Gastrocnemius medialis (tissue), 4 donors: ENCODE measurements around the gene USP20. TPM values are rescaled to one million over a fixed set of nuclear protein-coding genes. Genes with fewer than 3 reads are reported as not detected.

Source experiments
- ATAC-seq, 2 donors: fragments of 150-250 bp; one replicate each; pipeline ENCODE4 v1.9.1; 2016
- DNase-seq, 2 donors: peaks; one replicate each; pipeline ENCODE4 v3.0.0-alpha.2; 2019
- H3K27ac ChIP-seq, 4 donors: fragments of 200-600 bp; sonication (generic); 1 replicate in 1 of 4; 2 replicates in 3 of 4; pipeline ENCODE4 v1.5.1; 2016 to 2018; ENCODE audit warnings: mild to moderate bottlenecking in 2 of 4, moderate library complexity in 1 of 4
- H3K27me3 ChIP-seq, 3 donors: fragments of 200-600 bp; sonication (generic) in 2 of 3; 1 replicate in 1 of 3; 2 replicates in 2 of 3; pipeline versions ENCODE4 v1.5.1 to v1.6.0; 2016 to 2019; ENCODE audit warnings: mild to moderate bottlenecking in 1 of 3, moderate library complexity in 1 of 3
- H3K36me3 ChIP-seq, 2 donors: fragments of 200-600 bp; sonication (generic) in 1 of 2; one replicate each; pipeline ENCODE4 v1.5.1; 2017 to 2018
- H3K4me1 ChIP-seq, 2 donors: fragments of 200-600 bp; sonication (generic) in 1 of 2; one replicate each; pipeline ENCODE4 v1.5.1; 2016 to 2017; ENCODE audit warnings: mild to moderate bottlenecking in 2 of 2
- H3K4me3 ChIP-seq, 4 donors: fragments of 200-600 bp; sonication (generic) in 3 of 4; 1 replicate in 1 of 4; 2 replicates in 3 of 4; pipeline ENCODE4 v1.5.1; 2016 to 2019; ENCODE audit warnings: mild to moderate bottlenecking in 2 of 4
- H3K9me3 ChIP-seq, 3 donors: fragments of 200-600 bp; sonication (generic) in 2 of 3; 1 replicate in 1 of 3; 2 replicates in 2 of 3; pipeline ENCODE4 v1.5.1; 2016 to 2019
- CTCF ChIP-seq, 5 experiments: fragments of 450-650 bp in 3 of 5; fragments of 200-600 bp in 2 of 5; sonication (generic) in 2 of 5; IDR thresholded peaks in 4 of 5; conservative IDR thresholded peaks in 1 of 5; 1 replicate in 4 of 5; 2 replicates in 1 of 5; pipeline ENCODE4 v1.5.1; 2016 to 2019; ENCODE audit warnings: antibody characterized with exemption in 5 of 5, mild to moderate bottlenecking in 3 of 5, moderate library complexity in 3 of 5
- POLR2A ChIP-seq, 2 donors: fragments of 450-650 bp; IDR thresholded peaks; one replicate each; pipeline ENCODE4 v1.6.1; 2017; ENCODE audit warnings: antibody characterized with exemption in 2 of 2, mild to moderate bottlenecking in 2 of 2, moderate library complexity in 2 of 2
- in situ Hi-C, 4 donors: fragments of 200-750 bp; cut with MboI; loops; one replicate each; pipeline versions ENCODE4 v1.15.0 to v1.8.0; 2017; ENCODE audit warnings: low sequenced_read_pairs in 4 of 4
- intact Hi-C: fragments of 100-400 bp; cut with DNase I; formaldehyde crosslinking; loops from one replicate; pipeline ENCODE4 v1.15.1; 2023; ENCODE audit warnings: low total_unique reads
- total RNA-seq, 4 donors: library from RNA; depleted of rRNA; stranded (reverse); fragments of >200 nt; gene quantifications; one replicate each; pipeline versions ENCODE4 v1.1.0 to v1.2.3, GENCODE V29; 2016

The USP20 gene
- total RNA-seq, 4 donors from 2014 or later: 13.4 to 25.4 (median 18.6) TPM

DNA sequence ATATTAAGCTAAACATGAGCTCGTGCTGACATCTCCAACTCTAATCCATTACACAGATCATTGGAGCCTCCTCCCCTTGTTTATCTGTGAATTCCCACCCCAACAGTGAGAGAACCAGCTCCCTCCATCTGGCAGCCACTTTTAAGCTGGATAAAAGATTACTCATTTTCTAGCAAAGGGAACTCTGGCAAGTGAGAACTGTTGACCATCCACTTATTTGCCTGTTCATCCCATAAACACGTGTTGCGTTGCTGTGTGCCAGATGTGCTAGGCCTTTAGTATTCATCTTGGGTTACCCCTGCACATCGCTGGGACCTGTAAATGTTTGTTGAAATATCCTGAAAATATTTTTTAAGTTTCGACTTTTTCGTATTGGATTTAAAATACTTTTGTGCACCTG is 8.9 kb upstream of the USP20 start:
- no peaks in the 10 kb centered on the region for H3K27me3 ChIP-seq
- H3K36me3 ChIP-seq: peaks cover 0 to 53% of the 10 kb centered on the region in 2 donors
- TF ChIP-seq POLR2A (IDR thresholded peaks at IDR 0.05) (no peak), CTCF (IDR thresholded peaks at IDR 0.05 in 4 of 5, conservative IDR thresholded peaks at IDR 0.05 in 1 of 5) (no peak)
- H3K27ac ChIP-seq: no peak overlapping the region
- DNase-seq: no peak
- H3K4me1 ChIP-seq: peaks cover 0 to 8% of the 10 kb centered on the region in 2 donors
- H3K4me3 ChIP-seq: no peak overlapping the region
- intact Hi-C loops: no loop called here
- no peaks in the 10 kb centered on the region for H3K9me3 ChIP-seq
- no peak for ATAC-seq
- in situ Hi-C loops: no loop called here

DNA sequence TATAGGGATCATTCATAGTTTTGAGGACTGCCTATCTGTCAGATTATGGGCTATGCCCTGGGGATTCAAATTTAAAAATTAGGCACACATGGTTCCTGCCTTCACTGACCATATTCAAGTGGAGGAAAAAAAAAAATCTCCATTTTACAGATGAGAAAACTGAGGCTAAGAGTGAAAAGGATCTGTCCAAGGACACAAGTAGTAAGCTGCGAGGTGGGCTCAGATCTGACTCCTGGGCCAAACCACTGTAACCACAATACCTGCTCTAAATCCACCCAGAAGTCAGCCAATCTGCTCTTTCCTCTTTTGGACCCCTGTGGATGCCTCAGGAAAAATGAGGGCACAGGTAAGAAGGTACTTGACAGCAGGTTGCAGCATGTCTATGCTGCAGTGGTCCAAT is 8.5 kb upstream of the USP20 start:
- ATAC-seq (no peak), DNase-seq (no peak)
- TF ChIP-seq POLR2A (IDR thresholded peaks at IDR 0.05) (no peak), CTCF (IDR thresholded peaks at IDR 0.05 in 4 of 5, conservative IDR thresholded peaks at IDR 0.05 in 1 of 5) (no peak)
- Histone ChIP-seq H3K9me3 (no peaks in the 10 kb centered on the region), H3K4me3 (no peak overlapping the region), H3K27me3 (no peaks in the 10 kb centered on the region), H3K36me3 (peaks cover 0 to 56% of the 10 kb centered on the region in 2 donors), H3K4me1 (peaks cover 0 to 8% of the 10 kb centered on the region in 2 donors), H3K27ac (no peak overlapping the region)
- intact Hi-C loops: no loop called here
- in situ Hi-C loops: no loop called here

- intact Hi-C loops: no loop called here
- Histone ChIP-seq H3K9me3 (no peaks in the 10 kb centered on the region), H3K4me3 (no peak overlapping the region), H3K36me3 (peaks cover 0 to 58% of the 10 kb centered on the region in 2 donors), H3K27me3 (no peaks in the 10 kb centered on the region), H3K27ac (no peak overlapping the region), H3K4me1 (peaks cover 0 to 4% of the 10 kb centered on the region in 2 donors)
- DNase-seq (no peak), ATAC-seq (no peak)
- no peak for TF ChIP-seq POLR2A (IDR thresholded peaks at IDR 0.05)
- TF ChIP-seq CTCF (IDR thresholded peaks at IDR 0.05 in 4 of 5, conservative IDR thresholded peaks at IDR 0.05 in 1 of 5): no peak
- in situ Hi-C loops: no loop called here
Observed at GRCh38 chr9:129828051-129828450, 7.2 kb upstream of the USP20 start.

DNA sequence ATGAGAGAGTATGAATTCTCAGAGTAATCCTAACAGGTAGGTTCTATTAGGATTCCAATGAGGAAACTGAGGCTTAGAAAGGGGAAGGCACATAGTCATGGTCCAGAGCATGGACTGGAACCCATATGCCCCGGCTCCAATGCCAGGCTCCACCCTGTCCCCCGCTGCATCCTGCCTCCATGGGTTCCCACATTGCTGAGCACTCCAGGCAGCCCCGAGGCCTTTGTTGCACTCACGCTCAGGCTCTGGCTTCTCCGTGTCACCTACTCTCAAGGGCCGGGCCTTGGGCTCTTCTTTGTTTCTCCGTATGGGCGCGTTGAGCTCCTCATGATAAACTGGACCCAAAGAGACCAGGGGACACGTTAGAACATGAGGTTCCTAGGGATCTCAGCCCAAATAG is 6.3 kb upstream of the USP20 start:
- H3K4me3 ChIP-seq: no peak overlapping the region
- H3K27me3 ChIP-seq: no peaks in the 10 kb centered on the region
- intact Hi-C loops: no loop called here
- no peak overlapping the region for H3K27ac ChIP-seq
- in situ Hi-C loops: no loop called here
- peaks cover 4 to 5% of the 10 kb centered on the region in 2 donors for H3K4me1 ChIP-seq
- H3K36me3 ChIP-seq: peaks cover 0 to 64% of the 10 kb centered on the region in 2 donors
- no peak for DNase-seq
- TF ChIP-seq CTCF (IDR thresholded peaks at IDR 0.05 in 4 of 5, conservative IDR thresholded peaks at IDR 0.05 in 1 of 5) (no peak), POLR2A (IDR thresholded peaks at IDR 0.05) (no peak)
- no peaks in the 10 kb centered on the region for H3K9me3 ChIP-seq
- ATAC-seq: no peak

DNA sequence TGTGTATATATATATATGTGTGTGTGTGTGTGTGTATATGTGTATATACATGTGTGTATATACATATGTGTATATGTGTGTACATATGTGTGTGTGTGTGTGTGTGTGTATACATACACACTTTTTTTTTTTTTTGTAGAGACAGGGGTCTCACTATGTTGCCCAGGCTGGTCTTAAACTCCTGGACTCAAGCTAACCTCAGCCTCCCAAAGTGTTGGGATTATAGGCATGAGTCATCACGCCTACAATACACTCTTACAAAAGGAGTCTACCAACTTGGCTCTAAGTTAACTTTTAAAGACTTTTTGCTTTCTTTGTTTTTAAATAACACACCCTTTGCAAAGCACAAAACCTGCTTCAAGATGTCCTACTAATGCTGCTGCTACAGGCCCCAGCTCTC is 2.3 kb upstream of the USP20 start:
- Histone ChIP-seq H3K4me3 (no peak overlapping the region), H3K36me3 (peaks cover 0 to 57% of the 10 kb centered on the region in 2 donors), H3K27ac (no peak overlapping the region), H3K9me3 (no peaks in the 10 kb centered on the region), H3K27me3 (no peaks in the 10 kb centered on the region), H3K4me1 (peaks cover 24 to 28% of the 10 kb centered on the region in 2 donors)
- in situ Hi-C loops: no loop called here
- intact Hi-C loops: no loop called here
- ATAC-seq (no peak), DNase-seq (no peak)
- TF ChIP-seq CTCF (IDR thresholded peaks at IDR 0.05 in 4 of 5, conservative IDR thresholded peaks at IDR 0.05 in 1 of 5) (no peak), POLR2A (IDR thresholded peaks at IDR 0.05) (no peak)
